GM19463 (cell line): ENCODE measurements around the gene SLC27A6.

Source experiments
- ATAC-seq: cut with Tn5 transposase; IDR thresholded peaks from one replicate; pipeline ENCODE4 v1.9.1; 2021; ENCODE audit warnings: mild to moderate bottlenecking, moderate library complexity; ENCODE audit not compliant: unreplicated experiment

Gene SLC27A6

DNA sequence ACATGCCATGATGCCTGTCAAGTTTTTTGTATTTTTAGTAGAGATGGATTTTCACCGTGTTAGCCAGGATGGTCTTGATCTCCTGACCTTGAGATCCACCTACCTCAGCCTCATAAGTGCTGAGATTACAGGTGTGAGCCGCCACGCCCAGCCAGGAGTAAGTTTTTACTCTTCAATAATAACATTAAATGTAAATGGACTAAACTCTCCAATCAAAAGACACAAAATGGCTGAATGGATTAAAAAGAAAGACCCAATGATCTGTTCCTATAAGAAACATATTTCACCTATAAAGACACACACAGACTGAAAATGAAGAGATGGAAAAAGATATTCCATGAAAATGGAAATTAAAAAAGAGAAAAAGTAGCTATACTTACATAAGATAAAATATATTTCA, 92.0 kb downstream of the SLC27A6 start:
- no peak for ATAC-seq

DNA sequence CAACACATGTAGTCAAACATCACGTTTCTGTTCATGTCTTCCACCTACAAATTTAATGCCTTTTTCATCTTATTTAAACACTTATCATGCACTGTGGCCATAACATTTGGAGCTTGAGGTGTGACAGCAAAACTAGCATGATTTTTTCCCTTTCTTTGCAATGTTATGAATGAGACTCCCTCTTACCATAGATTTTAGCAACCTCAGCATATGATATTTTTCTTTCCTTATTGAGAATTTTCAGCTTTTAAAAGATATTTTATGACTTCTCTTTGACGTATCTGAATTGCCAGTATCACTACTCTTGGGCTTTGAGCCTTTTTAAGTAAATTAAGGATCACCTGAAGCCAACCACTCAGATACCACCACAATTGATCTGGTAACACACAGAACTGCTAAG, 96.6 kb downstream of the SLC27A6 start:
- ATAC-seq = no peak

GRCh38 chr5:129063483-129064113, 98.3 kb downstream of the SLC27A6 start:
- no peak for ATAC-seq

- ATAC-seq = no peak
These were observed 100.4 kb downstream of the SLC27A6 start for GRCh38 chr5:129065721-129066120.

DNA sequence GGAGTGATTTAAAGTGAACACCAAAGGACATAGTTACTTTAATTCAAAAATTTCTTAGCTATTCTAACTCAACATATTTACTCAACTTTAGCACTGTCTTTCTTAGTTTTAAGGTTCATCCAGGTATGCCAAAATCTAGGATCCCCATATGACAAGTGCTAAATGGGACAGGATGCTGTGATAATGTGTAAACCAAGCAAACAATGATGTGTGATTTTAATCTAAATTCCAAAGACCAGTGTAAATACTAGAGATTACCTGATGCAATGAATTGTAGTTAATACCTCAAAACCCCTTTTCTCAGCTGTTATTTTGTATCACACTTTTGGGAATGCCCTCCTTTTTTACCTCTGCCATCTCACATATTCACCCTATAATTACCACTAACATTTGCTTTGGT, 102.5 kb downstream of the SLC27A6 start:
- ATAC-seq = no peak

GRCh38 chr5:129069292-129069691, 104.0 kb downstream of the SLC27A6 start:
- ATAC-seq = no peak

- no peak for ATAC-seq
These were observed 107.8 kb downstream of the SLC27A6 start for GRCh38 chr5:129073111-129073510.

GRCh38 chr5:129074903-129075302, 109.6 kb downstream of the SLC27A6 start:
- no peak for ATAC-seq

- ATAC-seq = no peak
These were observed 112.3 kb downstream of the SLC27A6 start for GRCh38 chr5:129077433-129078075.

- no peak for ATAC-seq
These were observed 113.0 kb downstream of the SLC27A6 start for GRCh38 chr5:129078247-129078646.

DNA sequence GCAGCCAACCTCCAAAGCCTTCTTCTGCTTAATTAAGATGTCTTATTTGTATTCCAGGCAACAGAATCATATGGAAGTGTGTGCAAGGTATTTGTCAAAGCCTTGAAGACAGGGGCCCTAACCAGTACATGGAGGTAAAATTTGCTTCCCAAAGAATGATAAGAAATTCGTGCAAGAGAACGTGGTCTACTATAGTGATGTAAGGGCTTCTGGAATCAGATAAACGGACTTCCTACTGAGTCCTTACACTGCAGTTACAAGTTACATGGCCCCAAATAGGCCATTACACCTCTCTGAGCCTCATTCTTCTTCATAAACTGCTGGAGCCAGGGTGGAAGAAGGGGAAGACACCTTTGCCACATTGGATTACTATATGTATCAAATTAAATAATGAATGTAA, 113.4 kb downstream of the SLC27A6 start:
- no peak for ATAC-seq

DNA sequence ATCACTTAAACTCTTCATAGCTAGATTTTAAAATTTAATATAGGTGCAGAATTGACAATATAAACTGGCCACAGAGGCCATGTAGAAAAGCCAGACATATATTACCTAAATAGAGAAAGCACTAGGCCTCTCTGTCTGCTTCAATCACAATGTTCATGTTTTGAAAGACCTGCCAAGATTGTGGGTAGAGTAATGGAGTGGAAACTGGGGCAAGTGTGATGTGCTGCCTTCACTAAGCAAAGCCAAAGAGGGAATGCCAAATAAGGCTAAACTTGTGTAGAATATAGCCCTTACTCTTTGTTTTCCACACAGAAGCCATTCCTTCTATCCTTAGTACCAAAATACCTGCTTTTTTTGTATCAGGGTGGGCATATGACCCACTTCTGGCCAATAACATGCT, 114.2 kb downstream of the SLC27A6 start:
- ATAC-seq = no peak

- no peak for ATAC-seq
These were observed 115.5 kb downstream of the SLC27A6 start for GRCh38 chr5:129080766-129081165.

- no peak for ATAC-seq
These were observed 117.2 kb downstream of the SLC27A6 start for GRCh38 chr5:129082225-129083136.
